ENCODE data around the gene CPD.

DNA sequence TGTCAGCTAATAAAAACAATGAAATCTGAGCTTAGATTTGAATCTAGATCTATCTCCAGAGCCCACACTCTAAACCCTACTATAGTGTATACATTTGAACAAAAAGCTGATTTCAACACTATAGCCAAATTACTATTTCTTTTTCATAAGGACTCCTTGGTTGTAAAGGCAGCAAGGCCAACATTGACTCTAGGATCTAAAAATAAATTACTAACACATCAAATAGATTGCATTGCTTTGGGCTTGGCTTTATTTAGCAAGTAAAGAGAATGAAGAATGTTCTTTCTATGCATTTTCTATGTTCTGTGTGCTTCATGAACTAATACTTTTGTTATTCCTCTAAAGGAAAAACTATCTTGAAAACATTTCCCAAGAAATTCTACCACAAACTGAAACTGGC, 103.8 kb downstream of the CPD start:
- TF ChIP-seq, protein P1, sequence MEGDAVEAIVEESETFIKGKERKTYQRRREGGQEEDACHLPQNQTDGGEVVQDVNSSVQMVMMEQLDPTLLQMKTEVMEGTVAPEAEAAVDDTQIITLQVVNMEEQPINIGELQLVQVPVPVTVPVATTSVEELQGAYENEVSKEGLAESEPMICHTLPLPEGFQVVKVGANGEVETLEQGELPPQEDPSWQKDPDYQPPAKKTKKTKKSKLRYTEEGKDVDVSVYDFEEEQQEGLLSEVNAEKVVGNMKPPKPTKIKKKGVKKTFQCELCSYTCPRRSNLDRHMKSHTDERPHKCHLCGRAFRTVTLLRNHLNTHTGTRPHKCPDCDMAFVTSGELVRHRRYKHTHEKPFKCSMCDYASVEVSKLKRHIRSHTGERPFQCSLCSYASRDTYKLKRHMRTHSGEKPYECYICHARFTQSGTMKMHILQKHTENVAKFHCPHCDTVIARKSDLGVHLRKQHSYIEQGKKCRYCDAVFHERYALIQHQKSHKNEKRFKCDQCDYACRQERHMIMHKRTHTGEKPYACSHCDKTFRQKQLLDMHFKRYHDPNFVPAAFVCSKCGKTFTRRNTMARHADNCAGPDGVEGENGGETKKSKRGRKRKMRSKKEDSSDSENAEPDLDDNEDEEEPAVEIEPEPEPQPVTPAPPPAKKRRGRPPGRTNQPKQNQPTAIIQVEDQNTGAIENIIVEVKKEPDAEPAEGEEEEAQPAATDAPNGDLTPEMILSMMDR (conservative IDR thresholded peaks at IDR 0.05 in 1 of 2, IDR thresholded peaks at IDR 0.05 in 1 of 2; ENCODE audit: low read depth in 1 of 2, low read length in 2 of 2): no peak
- TF ChIP-seq EZH2 (IDR thresholded peaks at IDR 0.05; ENCODE audit: low read length, missing control alignments): no peak
